Astrocyte of the spinal cord (primary cell): ENCODE data around the gene CLEC2B.

Source experiments
- DNase-seq: peaks from one replicate; pipeline ENCODE4 v3.0.0; 2011; ENCODE audit warnings: low read depth, low spot score
- H3K4me3 ChIP-seq: 2 replicates; pipeline ENCODE4 v1.5.1; 2011; ENCODE audit warnings: low read depth, mild to moderate bottlenecking, low read length, moderate library complexity
- in situ Hi-C: cut with HindIII; loops from 2 replicates; pipeline ENCODE4 v1.10.0; 2017; ENCODE audit warnings: low sequenced_read_pairs
- TF ChIP-seq, protein P1 (sequence below): IDR thresholded peaks from 2 replicates; pipeline ENCODE4 v1.5.1; 2012; ENCODE audit warnings: low read depth, mild to moderate bottlenecking, low read length, inconsistent platforms

CLEC2B gene

DNA sequence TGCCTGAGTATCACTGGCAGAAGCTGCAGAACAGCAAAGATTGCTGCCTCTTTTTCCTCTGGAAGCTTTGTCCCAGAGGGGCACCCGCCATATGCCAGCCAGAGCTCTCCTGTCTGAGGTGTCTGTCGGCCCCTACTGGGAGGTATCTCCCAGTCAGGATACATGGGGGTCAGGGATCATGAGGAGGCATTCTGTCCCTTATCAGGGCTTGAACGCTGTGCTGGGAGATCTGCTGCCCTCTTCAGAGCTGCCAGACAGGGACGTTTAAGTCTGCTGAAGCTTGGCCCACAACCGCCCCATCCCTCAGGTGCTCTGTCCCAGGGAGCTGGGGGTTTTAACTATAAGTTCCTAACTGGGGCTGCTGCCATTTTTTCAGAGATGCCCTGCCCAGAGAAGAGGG lies 20.3 kb downstream of the CLEC2B start:
- no peak overlapping the region for H3K4me3 ChIP-seq
- in situ Hi-C loops = no loop called here
- DNase-seq = no peak
- TF ChIP-seq, protein P1, sequence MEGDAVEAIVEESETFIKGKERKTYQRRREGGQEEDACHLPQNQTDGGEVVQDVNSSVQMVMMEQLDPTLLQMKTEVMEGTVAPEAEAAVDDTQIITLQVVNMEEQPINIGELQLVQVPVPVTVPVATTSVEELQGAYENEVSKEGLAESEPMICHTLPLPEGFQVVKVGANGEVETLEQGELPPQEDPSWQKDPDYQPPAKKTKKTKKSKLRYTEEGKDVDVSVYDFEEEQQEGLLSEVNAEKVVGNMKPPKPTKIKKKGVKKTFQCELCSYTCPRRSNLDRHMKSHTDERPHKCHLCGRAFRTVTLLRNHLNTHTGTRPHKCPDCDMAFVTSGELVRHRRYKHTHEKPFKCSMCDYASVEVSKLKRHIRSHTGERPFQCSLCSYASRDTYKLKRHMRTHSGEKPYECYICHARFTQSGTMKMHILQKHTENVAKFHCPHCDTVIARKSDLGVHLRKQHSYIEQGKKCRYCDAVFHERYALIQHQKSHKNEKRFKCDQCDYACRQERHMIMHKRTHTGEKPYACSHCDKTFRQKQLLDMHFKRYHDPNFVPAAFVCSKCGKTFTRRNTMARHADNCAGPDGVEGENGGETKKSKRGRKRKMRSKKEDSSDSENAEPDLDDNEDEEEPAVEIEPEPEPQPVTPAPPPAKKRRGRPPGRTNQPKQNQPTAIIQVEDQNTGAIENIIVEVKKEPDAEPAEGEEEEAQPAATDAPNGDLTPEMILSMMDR = no peak

GRCh38 chr12:9843407-9843806 lies 25.7 kb downstream of the CLEC2B start:
- in situ Hi-C loops = no loop called here

DNA sequence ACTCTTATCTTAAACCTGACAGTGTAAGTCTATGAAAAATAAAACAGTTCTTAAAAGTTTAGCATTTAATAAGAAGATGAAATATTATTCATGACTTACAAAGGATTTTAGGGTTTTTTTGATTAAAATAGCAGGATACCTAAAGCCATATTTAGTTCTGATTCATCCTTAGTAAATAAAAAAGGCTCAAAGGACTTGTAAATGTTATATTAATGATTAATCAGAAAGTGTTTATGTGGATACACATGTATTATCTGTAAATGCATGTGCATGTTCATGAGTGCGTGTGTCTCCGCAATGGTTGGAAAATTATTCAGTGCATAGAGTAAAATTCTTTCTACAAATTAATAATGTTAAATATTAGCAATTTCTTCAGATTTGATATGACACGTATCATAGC lies 37.4 kb downstream of the CLEC2B start:
- in situ Hi-C loops = no loop called here
- TF ChIP-seq, protein P1 = no peak
- H3K4me3 ChIP-seq = no peak overlapping the region
- DNase-seq = no peak

More at GRCh38 chr12:9843407-9843806, 25.7 kb downstream of the CLEC2B start:
- TF ChIP-seq, protein P1 = no peak
- no peak overlapping the region for H3K4me3 ChIP-seq
- no peak for DNase-seq

- no peak overlapping the region for H3K4me3 ChIP-seq
- TF ChIP-seq, protein P1 = no peak
- in situ Hi-C loops = no loop called here
- no peak for DNase-seq
These were observed 39.2 kb downstream of the CLEC2B start for GRCh38 chr12:9829982-9830381.

DNA sequence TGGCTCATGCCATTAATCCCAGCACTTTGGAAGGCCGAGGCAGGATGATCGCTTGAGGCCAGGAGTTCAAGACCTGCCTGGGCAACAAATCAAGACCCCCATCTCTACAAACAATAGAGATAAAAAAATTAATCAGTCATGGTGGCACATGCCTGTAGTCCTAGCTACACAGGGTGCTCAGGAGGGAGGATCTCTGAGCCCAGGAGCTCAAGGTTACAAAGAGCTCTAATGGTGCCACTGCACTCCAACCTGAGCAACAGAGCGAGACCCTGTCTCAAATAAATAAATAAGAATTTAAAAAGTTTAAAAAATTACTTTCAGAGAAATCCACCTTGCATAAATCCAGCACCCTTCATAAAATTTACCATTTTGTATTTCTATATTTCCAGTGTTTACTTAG lies 39.7 kb downstream of the CLEC2B start:
- in situ Hi-C loops = no loop called here
- TF ChIP-seq, protein P1 = no peak

GRCh38 chr12:9827209-9827888 lies 41.8 kb downstream of the CLEC2B start, which contains the start of gene KLRF1:
Gene KLRF1, plus strand, starts transcription at chr12:9827481. Its CDS starts 64 bp downstream, at chr12:9827545.
- in situ Hi-C loops = no loop called here
- TF ChIP-seq, protein P1 = no peak
- no peak for DNase-seq
- no peak within 1 kb of the TSS for H3K4me3 ChIP-seq

More for the DNA sequence above, 39.7 kb downstream of the CLEC2B start:
- no peak for DNase-seq
- no peak overlapping the region for H3K4me3 ChIP-seq
